Natural killer cell (primary cell): ENCODE data around the gene GALNT10. TPM values are rescaled to one million over a fixed set of nuclear protein-coding genes. Genes with fewer than 3 reads are reported as not detected.

Experiments used
- ATAC-seq, 3 donors: fragments of 150-1000 bp in 2 of 3; fragments of 200-7000 bp in 1 of 3; cut with Tn5 transposase; 1 replicate in 1 of 3; 2 replicates in 2 of 3; pipeline ENCODE4 v1.10.0; 2021; ENCODE audit warnings: mild to moderate bottlenecking in 2 of 3, moderate library complexity in 2 of 3
- DNase-seq, 2 donors: peaks; one replicate each; pipeline versions ENCODE4 v3.0.0 to v3.0.0-alpha.2; 2013 to 2021; ENCODE audit warnings: mixed read lengths in 1 of 2
- H3K27ac ChIP-seq: one replicate; pipeline ENCODE4 v1.5.1; 2013; ENCODE audit warnings: mild to moderate bottlenecking, low read length
- H3K27me3 ChIP-seq: one replicate; pipeline ENCODE4 v1.6.1; 2013; ENCODE audit warnings: low read length; ENCODE audit not compliant: control insufficient read depth, insufficient read depth
- H3K36me3 ChIP-seq: one replicate; pipeline ENCODE4 v1.6.1; 2013; ENCODE audit warnings: low read length; ENCODE audit not compliant: control insufficient read depth, insufficient read depth
- H3K4me1 ChIP-seq: one replicate; pipeline ENCODE4 v1.6.1; 2013; ENCODE audit warnings: low read length; ENCODE audit not compliant: control insufficient read depth, insufficient read depth
- H3K4me3 ChIP-seq: one replicate; pipeline ENCODE4 v1.5.1; 2013; ENCODE audit warnings: low read length
- H3K9me3 ChIP-seq: one replicate; pipeline ENCODE4 v1.6.1; 2013; ENCODE audit warnings: low read length; ENCODE audit not compliant: control insufficient read depth, insufficient read depth
- H3K27ac Mint-ChIP-seq, 2 donors: one replicate each; pipeline ENCODE4 v1.8.0; 2022; ENCODE audit warnings: mild to moderate bottlenecking in 2 of 2, mixed read lengths in 2 of 2, moderate library complexity in 1 of 2
- H3K27me3 Mint-ChIP-seq, 2 donors: one replicate each; pipeline ENCODE4 v1.8.0; 2022; ENCODE audit warnings: low read depth in 2 of 2, mixed read lengths in 2 of 2
- H3K36me3 Mint-ChIP-seq: one replicate; pipeline ENCODE4 v1.8.0; 2022; ENCODE audit warnings: mixed read lengths
- H3K4me1 Mint-ChIP-seq, 2 donors: one replicate each; pipeline ENCODE4 v1.8.0; 2022; ENCODE audit warnings: mixed read lengths in 2 of 2
- H3K4me3 Mint-ChIP-seq: one replicate; pipeline ENCODE4 v1.8.0; 2022; ENCODE audit warnings: mild to moderate bottlenecking, moderate library complexity, mixed read lengths
- H3K9me3 Mint-ChIP-seq, 2 donors: one replicate each; pipeline ENCODE4 v1.8.0; 2022; ENCODE audit warnings: mixed read lengths in 2 of 2
- WGBS: methylation state at CpG from one replicate; pipeline ENCODE4 v1.1.7; 2013; ENCODE audit warnings: missing lambda C conversion rate; ENCODE audit not compliant: insufficient coverage; 5-methylcytosine and 5-hydroxymethylcytosine counted together
- intact Hi-C: fragments of 100-400 bp; cut with micrococcal nuclease; formaldehyde crosslinking; loops from one replicate; pipeline ENCODE4 v1.14.2; 2022
- total RNA-seq, 4 donors: library from RNA; stranded (reverse); fragments of 120-200 nt in 1 of 4; gene quantifications; one replicate each; pipeline versions ENCODE4 v1.2.3 to v1.2.4, GENCODE V29; 2013 to 2022
- TF ChIP-seq, protein P1 (sequence below): fragments of 200-600 bp; IDR thresholded peaks from one replicate; pipeline ENCODE4 v1.8.0; 2022; ENCODE audit warnings: antibody characterized with exemption

The GALNT10 gene
- total RNA-seq, 3 donors from 2014 or later (not counting 1 experiment from before 2014, with no cell fraction given): 77.0 to 92.6 (median 77.6) TPM

- intact Hi-C loops: no loop called here
- WGBS: 82% methylated on average over 5 of the region's 6 CpGs
- Mint-ChIP-seq H3K4me3 (no peak overlapping the region), H3K27me3 (peaks cover 34 to 55% of the 10 kb centered on the region in 2 donors), H3K36me3 (no peaks in the 10 kb centered on the region), H3K4me1 (no peaks in the 10 kb centered on the region), H3K27ac (no peak overlapping the region), H3K9me3 (no peaks in the 10 kb centered on the region)
- peaks cover 3% of the 10 kb centered on the region for H3K27me3 ChIP-seq
- ATAC-seq (no peak), DNase-seq (no peak)
- H3K4me1 ChIP-seq: no peaks in the 10 kb centered on the region
- no peak overlapping the region for H3K27ac ChIP-seq
- H3K4me3 ChIP-seq: no peak overlapping the region
- H3K9me3 ChIP-seq: no peaks in the 10 kb centered on the region
- TF ChIP-seq, protein P1, sequence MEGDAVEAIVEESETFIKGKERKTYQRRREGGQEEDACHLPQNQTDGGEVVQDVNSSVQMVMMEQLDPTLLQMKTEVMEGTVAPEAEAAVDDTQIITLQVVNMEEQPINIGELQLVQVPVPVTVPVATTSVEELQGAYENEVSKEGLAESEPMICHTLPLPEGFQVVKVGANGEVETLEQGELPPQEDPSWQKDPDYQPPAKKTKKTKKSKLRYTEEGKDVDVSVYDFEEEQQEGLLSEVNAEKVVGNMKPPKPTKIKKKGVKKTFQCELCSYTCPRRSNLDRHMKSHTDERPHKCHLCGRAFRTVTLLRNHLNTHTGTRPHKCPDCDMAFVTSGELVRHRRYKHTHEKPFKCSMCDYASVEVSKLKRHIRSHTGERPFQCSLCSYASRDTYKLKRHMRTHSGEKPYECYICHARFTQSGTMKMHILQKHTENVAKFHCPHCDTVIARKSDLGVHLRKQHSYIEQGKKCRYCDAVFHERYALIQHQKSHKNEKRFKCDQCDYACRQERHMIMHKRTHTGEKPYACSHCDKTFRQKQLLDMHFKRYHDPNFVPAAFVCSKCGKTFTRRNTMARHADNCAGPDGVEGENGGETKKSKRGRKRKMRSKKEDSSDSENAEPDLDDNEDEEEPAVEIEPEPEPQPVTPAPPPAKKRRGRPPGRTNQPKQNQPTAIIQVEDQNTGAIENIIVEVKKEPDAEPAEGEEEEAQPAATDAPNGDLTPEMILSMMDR: no peak
- H3K36me3 ChIP-seq: no peaks in the 10 kb centered on the region
These were observed 27.9 kb upstream of the GALNT10 start for GRCh38 chr5:154162539-154163151.

DNA sequence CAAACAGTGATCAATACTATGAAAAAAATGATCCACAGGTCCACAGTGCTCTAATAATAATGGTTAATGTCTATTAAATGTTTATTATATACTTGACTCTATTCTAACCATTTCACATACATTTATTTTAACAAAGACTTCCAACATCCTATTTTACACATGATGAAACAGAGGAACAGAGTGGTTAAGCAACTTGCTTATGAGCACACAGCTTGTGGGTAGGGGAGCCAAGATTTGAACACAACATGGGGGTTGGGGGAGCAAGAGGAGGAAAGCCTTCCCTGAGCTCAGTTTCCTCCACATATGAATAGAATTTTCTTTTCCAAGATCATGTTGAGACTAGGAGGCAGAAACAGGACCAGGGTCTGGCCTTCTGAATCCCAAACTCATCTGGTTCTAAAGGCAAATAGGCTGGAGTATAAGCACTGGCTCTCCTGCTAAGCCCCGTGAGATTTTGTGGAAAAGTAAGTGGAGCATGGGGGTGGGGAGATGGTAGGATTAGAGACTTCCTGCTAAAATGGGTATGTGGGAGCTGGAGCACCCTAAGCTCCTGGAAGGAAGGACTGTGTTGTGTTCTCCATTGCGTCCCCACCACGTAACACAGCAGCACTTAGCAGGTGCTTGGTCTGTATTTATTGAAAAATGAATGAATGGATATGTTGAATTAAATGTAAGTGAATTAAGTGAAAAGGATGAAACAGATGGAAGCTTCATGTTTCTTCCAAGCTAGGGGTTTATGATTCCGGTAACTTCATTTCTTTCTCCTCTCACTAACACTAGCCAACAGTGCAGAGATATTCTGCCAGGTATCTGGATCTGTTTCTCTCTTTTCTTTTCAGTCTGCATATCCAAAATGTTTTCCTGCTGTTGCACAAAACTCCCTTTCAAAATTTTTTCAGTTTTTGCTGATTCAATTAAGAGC, 26.9 kb upstream of the GALNT10 start:
- Histone ChIP-seq H3K27ac (no peak overlapping the region), H3K27me3 (peaks cover 3% of the 10 kb centered on the region), H3K9me3 (no peaks in the 10 kb centered on the region), H3K36me3 (no peaks in the 10 kb centered on the region), H3K4me1 (no peaks in the 10 kb centered on the region), H3K4me3 (no peak overlapping the region)
- WGBS: 79% methylated on average over 4 of the region's 4 CpGs
- H3K9me3 Mint-ChIP-seq: no peaks in the 10 kb centered on the region
- intact Hi-C loops: no loop called here
- ATAC-seq (no peak), DNase-seq (no peak)
- H3K36me3 Mint-ChIP-seq: no peaks in the 10 kb centered on the region
- H3K4me3 Mint-ChIP-seq: no peak overlapping the region
- H3K27me3 Mint-ChIP-seq: peaks cover 27 to 46% of the 10 kb centered on the region in 2 donors
- TF ChIP-seq, protein P1: no peak
- no peaks in the 10 kb centered on the region for H3K4me1 Mint-ChIP-seq
- no peak overlapping the region for H3K27ac Mint-ChIP-seq

DNA sequence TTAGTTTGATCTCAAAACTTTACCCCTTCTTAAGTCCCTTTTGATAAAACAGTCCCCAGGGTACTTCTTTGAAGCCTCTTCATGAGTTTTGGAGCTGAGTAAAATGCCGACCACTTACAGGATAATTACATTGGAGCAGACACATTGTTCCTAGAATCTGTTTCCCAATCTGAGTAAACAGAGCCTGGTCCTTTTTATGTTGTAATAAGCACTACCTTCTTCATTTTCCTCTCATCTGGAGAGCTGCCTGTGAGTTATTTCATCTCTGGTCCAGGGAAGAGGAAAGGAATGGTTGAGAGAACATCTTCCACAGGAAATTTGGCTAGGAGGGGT, 26.3 kb upstream of the GALNT10 start:
- ATAC-seq (no peak), DNase-seq (no peak)
- Mint-ChIP-seq H3K4me1 (no peaks in the 10 kb centered on the region), H3K27ac (no peak overlapping the region), H3K36me3 (no peaks in the 10 kb centered on the region), H3K27me3 (peaks cover 21 to 40% of the 10 kb centered on the region in 2 donors), H3K9me3 (no peaks in the 10 kb centered on the region), H3K4me3 (no peak overlapping the region)
- Histone ChIP-seq H3K9me3 (no peaks in the 10 kb centered on the region), H3K4me3 (no peak overlapping the region), H3K27me3 (peaks cover 3% of the 10 kb centered on the region), H3K4me1 (no peaks in the 10 kb centered on the region), H3K27ac (no peak overlapping the region), H3K36me3 (no peaks in the 10 kb centered on the region)
- WGBS: 64% methylated on average over 1 of the region's 1 CpG
- intact Hi-C loops: no loop called here
- TF ChIP-seq, protein P1: no peak
